Upper lobe of left lung (tissue), 6 donors: ENCODE measurements around the gene TOR1B. TPM values are rescaled to one million over a fixed set of nuclear protein-coding genes. Genes with fewer than 3 reads are reported as not detected.

ENCODE experiments used
- ATAC-seq, 2 donors: fragments of 200-7000 bp; cut with Tn5 transposase; one replicate each; pipeline ENCODE4 v1.9.1; 2022; ENCODE audit warnings: mild to moderate bottlenecking in 2 of 2, moderate library complexity in 2 of 2; ENCODE audit not compliant: low FRiP score in 2 of 2
- DNase-seq, 2 donors: peaks; one replicate each; pipeline ENCODE4 v3.0.0-alpha.2; 2019 to 2020
- H3K27ac ChIP-seq, 4 donors: fragments of 200-600 bp; sonication (generic); one replicate each; pipeline ENCODE4 v1.5.1; 2016 to 2019
- H3K27me3 ChIP-seq, 4 donors: fragments of 200-600 bp; sonication (generic); one replicate each; pipeline ENCODE4 v1.5.1; 2017 to 2019
- H3K36me3 ChIP-seq, 4 donors: fragments of 200-600 bp; sonication (generic); one replicate each; pipeline ENCODE4 v1.5.1; 2016 to 2019
- H3K4me1 ChIP-seq, 4 donors: fragments of 200-600 bp; sonication (generic); one replicate each; pipeline ENCODE4 v1.5.1; 2018 to 2019
- H3K4me3 ChIP-seq, 4 donors: fragments of 200-600 bp; sonication (generic); one replicate each; pipeline ENCODE4 v1.5.1; 2017 to 2019; ENCODE audit warnings: mild to moderate bottlenecking in 2 of 4, moderate library complexity in 1 of 4
- H3K9me3 ChIP-seq, 4 donors: fragments of 200-600 bp; sonication (generic); one replicate each; pipeline ENCODE4 v1.5.1; 2018 to 2019
- CTCF ChIP-seq, 6 experiments: fragments of 450-650 bp in 4 of 6; fragments of 200-600 bp in 2 of 6; sonication (generic) in 2 of 6; IDR thresholded peaks; one replicate each; pipeline ENCODE4 v1.5.1; 2016 to 2019; ENCODE audit warnings: antibody characterized with exemption in 6 of 6
- EP300 ChIP-seq, 4 donors: sonication (generic); formaldehyde crosslinking; IDR thresholded peaks; one replicate each; pipeline ENCODE4 v1.5.1; 2017; ENCODE audit warnings: antibody characterized with exemption in 4 of 4, control low read depth in 2 of 4
- POLR2A ChIP-seq, 4 donors: fragments of 450-650 bp; IDR thresholded peaks; one replicate each; pipeline ENCODE4 v1.5.1; 2016 to 2017; ENCODE audit warnings: antibody characterized with exemption in 4 of 4, mild to moderate bottlenecking in 2 of 4
- POLR2AphosphoS5 ChIP-seq, 2 donors: sonication (generic); formaldehyde crosslinking; IDR thresholded peaks; one replicate each; pipeline ENCODE4 v1.5.1; 2017; ENCODE audit warnings: antibody characterized with exemption in 2 of 2
- WGBS, 2 donors: methylation state at CpG; one replicate each; pipeline ENCODE4 v1.1.5; 2017 to 2018; 5-methylcytosine and 5-hydroxymethylcytosine counted together
- total RNA-seq, 6 donors: library from RNA; depleted of rRNA in 4 of 6; stranded (reverse); fragments of >200 nt in 4 of 6; gene quantifications; one replicate each; pipeline versions ENCODE4 v1.1.0 to v1.2.1, GENCODE V29; 2016 to 2021
- donor health status: DM: no; HTN: no; CAD: no; lungs with moderate emphysema.
- donor health status: DM: no; HTN: yes; CAD: no; lungs with severe emphysema.

TOR1B gene
- 10 to 100 TPM; 13.0 to 37.4 (median 25.0) TPM for total RNA-seq

GRCh38 chr9:129802833-129803675 lies at the start of gene TOR1B:
Gene TOR1B, plus strand, starts transcription at chr9:129803184. Its CDS starts 29 bp downstream, at chr9:129803213.
- Histone ChIP-seq H3K9me3 (no peaks in the 10 kb centered on the region), H3K27ac (peak within 1 kb of the TSS; percentile 69 to 92 (median 83)), H3K36me3 (peaks cover 0 to 11% (median 7%) of the 10 kb centered on the region in 4 donors), H3K4me1 (peaks cover 10 to 30% (median 13%) of the 10 kb centered on the region in 4 donors), H3K4me3 (peak within 1 kb of the TSS; percentile 61 to 97 (median 87)), H3K27me3 (no peaks in the 10 kb centered on the region)
- 1% methylated on average over 15 to 38 of the region's 93 CpGs for WGBS, 2 donors
- TF ChIP-seq CTCF (IDR thresholded peaks at IDR 0.05) (peak in 2 of 6 experiments; percentile 7 to 14), POLR2A (IDR thresholded peaks at IDR 0.05) (peak in 3 of 4 donors; percentile 29 to 87 (median 43)), POLR2AphosphoS5 (IDR thresholded peaks at IDR 0.05) (peak; percentile 77 to 92), EP300 (IDR thresholded peaks at IDR 0.05) (no peak)
- peak; percentile 95 to 99 for ATAC-seq
- peak; percentile 91 to 98 for DNase-seq

- Histone ChIP-seq H3K4me3 (no peak overlapping the region), H3K36me3 (no peaks in the 10 kb centered on the region), H3K27ac (no peak overlapping the region), H3K4me1 (peaks cover 16 to 27% (median 24%) of the 10 kb centered on the region in 4 donors), H3K27me3 (no peaks in the 10 kb centered on the region), H3K9me3 (no peaks in the 10 kb centered on the region)
- no peak for ATAC-seq
- DNase-seq = no peak
- TF ChIP-seq POLR2AphosphoS5 (IDR thresholded peaks at IDR 0.05) = no peak
- no peak for TF ChIP-seq POLR2A (IDR thresholded peaks at IDR 0.05)
- no peak for TF ChIP-seq EP300 (IDR thresholded peaks at IDR 0.05)
- no peak for TF ChIP-seq CTCF (IDR thresholded peaks at IDR 0.05)
- 83 to 93% methylated on average over 4 to 5 of the region's 5 CpGs for WGBS, 2 donors
Measured at GRCh38 chr9:129755151-129755550, 47.8 kb upstream of the TOR1B start.

GRCh38 chr9:129756191-129756590 lies 46.8 kb upstream of the TOR1B start:
- Histone ChIP-seq H3K4me3 (no peak overlapping the region), H3K4me1 (peaks cover 16 to 27% (median 24%) of the 10 kb centered on the region in 4 donors), H3K9me3 (no peaks in the 10 kb centered on the region), H3K27me3 (no peaks in the 10 kb centered on the region), H3K27ac (no peak overlapping the region), H3K36me3 (no peaks in the 10 kb centered on the region)
- ATAC-seq (no peak), DNase-seq (no peak)
- TF ChIP-seq POLR2AphosphoS5 (IDR thresholded peaks at IDR 0.05) (no peak), CTCF (IDR thresholded peaks at IDR 0.05) (no peak), EP300 (IDR thresholded peaks at IDR 0.05) (no peak), POLR2A (IDR thresholded peaks at IDR 0.05) (no peak)
- WGBS, 2 donors = 93 to 95% methylated on average over 6 of the region's 6 CpGs

GRCh38 chr9:129757045-129757444 lies 45.9 kb upstream of the TOR1B start:
- Histone ChIP-seq H3K27ac (no peak overlapping the region), H3K4me1 (peaks cover 17 to 28% (median 26%) of the 10 kb centered on the region in 4 donors), H3K4me3 (no peak overlapping the region), H3K9me3 (no peaks in the 10 kb centered on the region), H3K36me3 (no peaks in the 10 kb centered on the region), H3K27me3 (no peaks in the 10 kb centered on the region)
- ATAC-seq = no peak
- peak in 1 of 2 donors; percentile 31 for DNase-seq
- 48 to 63% methylated on average over 9 of the region's 9 CpGs for WGBS, 2 donors
- TF ChIP-seq CTCF (IDR thresholded peaks at IDR 0.05) (no peak), POLR2A (IDR thresholded peaks at IDR 0.05) (no peak), EP300 (IDR thresholded peaks at IDR 0.05) (no peak), POLR2AphosphoS5 (IDR thresholded peaks at IDR 0.05) (no peak)
